22Rv1 (cell line): ENCODE results near the gene TMEM163.

Experiments
- ZFX ChIP-seq: fragments of 450-650 bp; IDR thresholded peaks from 2 replicates; pipeline ENCODE4 v1.6.1; 2017; ENCODE audit warnings: antibody characterized with exemption, borderline replicate concordance
- TF ChIP-seq, protein P1 (sequence below): fragments of 450-650 bp; IDR thresholded peaks from 2 replicates; pipeline ENCODE4 v1.5.1; 2017; ENCODE audit warnings: mild to moderate bottlenecking

DNA sequence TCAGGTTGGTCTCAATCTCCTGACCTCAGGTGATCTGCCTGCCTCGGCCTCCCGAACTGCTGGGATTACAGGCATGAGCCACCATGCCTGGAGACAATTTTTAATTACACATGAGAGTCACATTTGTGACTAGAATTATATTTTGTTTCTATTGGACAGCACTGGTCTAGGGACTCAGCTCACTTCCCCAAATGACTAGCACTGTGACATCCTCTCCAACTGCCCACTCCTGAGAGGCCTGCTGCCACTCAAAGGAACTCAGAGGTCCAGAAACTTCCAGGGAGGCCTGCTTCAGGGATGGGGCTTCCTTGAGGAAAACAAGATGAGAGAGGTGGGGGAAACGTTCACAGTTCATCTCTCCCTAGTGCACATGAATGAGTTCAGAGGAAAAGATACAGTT lies 29.5 kb downstream of the TMEM163 start:
- TF ChIP-seq, protein P1, sequence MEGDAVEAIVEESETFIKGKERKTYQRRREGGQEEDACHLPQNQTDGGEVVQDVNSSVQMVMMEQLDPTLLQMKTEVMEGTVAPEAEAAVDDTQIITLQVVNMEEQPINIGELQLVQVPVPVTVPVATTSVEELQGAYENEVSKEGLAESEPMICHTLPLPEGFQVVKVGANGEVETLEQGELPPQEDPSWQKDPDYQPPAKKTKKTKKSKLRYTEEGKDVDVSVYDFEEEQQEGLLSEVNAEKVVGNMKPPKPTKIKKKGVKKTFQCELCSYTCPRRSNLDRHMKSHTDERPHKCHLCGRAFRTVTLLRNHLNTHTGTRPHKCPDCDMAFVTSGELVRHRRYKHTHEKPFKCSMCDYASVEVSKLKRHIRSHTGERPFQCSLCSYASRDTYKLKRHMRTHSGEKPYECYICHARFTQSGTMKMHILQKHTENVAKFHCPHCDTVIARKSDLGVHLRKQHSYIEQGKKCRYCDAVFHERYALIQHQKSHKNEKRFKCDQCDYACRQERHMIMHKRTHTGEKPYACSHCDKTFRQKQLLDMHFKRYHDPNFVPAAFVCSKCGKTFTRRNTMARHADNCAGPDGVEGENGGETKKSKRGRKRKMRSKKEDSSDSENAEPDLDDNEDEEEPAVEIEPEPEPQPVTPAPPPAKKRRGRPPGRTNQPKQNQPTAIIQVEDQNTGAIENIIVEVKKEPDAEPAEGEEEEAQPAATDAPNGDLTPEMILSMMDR = no peak
- no peak for TF ChIP-seq ZFX
